ENCODE results near the gene KCTD16.

- TF ChIP-seq CTCF (IDR thresholded peaks at IDR 0.05 in 8 of 11, conservative IDR thresholded peaks at IDR 0.05 in 3 of 11) (no peak), POLR2A (IDR thresholded peaks at IDR 0.05) (no peak), POLR2AphosphoS5 (IDR thresholded peaks at IDR 0.05) (no peak)
Measured at GRCh38 chr5:144485540-144485939, 314.9 kb downstream of the KCTD16 start.
